HL-60 (cell line): ENCODE results near the gene LHX1.

Source experiments
- CTCF ChIP-seq: IDR thresholded peaks from one replicate; pipeline ENCODE4 v1.5.1; 2011; ENCODE audit warnings: low read length, control low read depth, inconsistent platforms; ENCODE audit not compliant: insufficient read depth
- GABPA ChIP-seq: IDR thresholded peaks from 2 replicates; pipeline ENCODE4 v1.6.1; 2012; ENCODE audit warnings: low read depth
- POLR2AphosphoS5 ChIP-seq: IDR thresholded peaks from 2 replicates; pipeline ENCODE4 v1.6.1; 2012; ENCODE audit warnings: low read depth
- SPI1 ChIP-seq: IDR thresholded peaks from 2 replicates; pipeline ENCODE4 v1.6.1; 2012; ENCODE audit warnings: low read depth, mild to moderate bottlenecking, borderline replicate concordance
- TF ChIP-seq, protein P1 (sequence below): IDR thresholded peaks from 2 replicates; pipeline ENCODE4 v1.6.1; 2012; ENCODE audit warnings: low read depth; ENCODE audit not compliant: insufficient replicate concordance

DNA sequence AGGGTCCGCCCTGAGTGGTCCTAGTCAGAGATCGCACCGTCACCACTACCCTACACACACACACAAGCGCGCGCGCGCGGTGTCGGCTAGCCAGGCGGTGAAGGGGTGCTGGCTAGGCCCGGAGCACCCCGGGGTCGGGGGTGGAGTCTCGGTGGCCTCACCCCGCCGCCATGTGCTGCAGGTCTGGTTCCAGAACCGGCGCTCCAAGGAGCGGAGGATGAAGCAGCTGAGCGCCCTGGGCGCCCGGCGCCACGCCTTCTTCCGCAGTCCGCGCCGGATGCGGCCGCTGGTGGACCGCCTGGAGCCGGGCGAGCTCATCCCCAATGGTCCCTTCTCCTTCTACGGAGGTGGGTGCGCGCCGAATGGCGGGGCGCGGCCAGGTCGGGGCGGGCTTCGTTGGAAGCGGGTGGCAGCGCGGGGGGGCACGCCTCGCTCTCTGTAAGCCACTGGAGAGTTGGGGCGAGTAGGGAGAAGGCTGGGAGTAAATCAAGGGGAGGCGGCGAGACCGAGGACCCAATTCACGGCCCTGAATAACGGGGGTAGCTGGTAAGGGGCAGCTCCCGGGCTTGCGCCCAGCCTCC is 4.8 kb downstream of the LHX1 start:
- TF ChIP-seq CTCF, result no peak
- TF ChIP-seq, protein P1, sequence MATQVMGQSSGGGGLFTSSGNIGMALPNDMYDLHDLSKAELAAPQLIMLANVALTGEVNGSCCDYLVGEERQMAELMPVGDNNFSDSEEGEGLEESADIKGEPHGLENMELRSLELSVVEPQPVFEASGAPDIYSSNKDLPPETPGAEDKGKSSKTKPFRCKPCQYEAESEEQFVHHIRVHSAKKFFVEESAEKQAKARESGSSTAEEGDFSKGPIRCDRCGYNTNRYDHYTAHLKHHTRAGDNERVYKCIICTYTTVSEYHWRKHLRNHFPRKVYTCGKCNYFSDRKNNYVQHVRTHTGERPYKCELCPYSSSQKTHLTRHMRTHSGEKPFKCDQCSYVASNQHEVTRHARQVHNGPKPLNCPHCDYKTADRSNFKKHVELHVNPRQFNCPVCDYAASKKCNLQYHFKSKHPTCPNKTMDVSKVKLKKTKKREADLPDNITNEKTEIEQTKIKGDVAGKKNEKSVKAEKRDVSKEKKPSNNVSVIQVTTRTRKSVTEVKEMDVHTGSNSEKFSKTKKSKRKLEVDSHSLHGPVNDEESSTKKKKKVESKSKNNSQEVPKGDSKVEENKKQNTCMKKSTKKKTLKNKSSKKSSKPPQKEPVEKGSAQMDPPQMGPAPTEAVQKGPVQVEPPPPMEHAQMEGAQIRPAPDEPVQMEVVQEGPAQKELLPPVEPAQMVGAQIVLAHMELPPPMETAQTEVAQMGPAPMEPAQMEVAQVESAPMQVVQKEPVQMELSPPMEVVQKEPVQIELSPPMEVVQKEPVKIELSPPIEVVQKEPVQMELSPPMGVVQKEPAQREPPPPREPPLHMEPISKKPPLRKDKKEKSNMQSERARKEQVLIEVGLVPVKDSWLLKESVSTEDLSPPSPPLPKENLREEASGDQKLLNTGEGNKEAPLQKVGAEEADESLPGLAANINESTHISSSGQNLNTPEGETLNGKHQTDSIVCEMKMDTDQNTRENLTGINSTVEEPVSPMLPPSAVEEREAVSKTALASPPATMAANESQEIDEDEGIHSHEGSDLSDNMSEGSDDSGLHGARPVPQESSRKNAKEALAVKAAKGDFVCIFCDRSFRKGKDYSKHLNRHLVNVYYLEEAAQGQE, result no peak
- no peak for TF ChIP-seq POLR2AphosphoS5
- TF ChIP-seq GABPA, result no peak
- no peak for TF ChIP-seq SPI1
